Large intestine (tissue), 3 donors: ENCODE results near the gene SUCO. TPM values are rescaled to one million over a fixed set of nuclear protein-coding genes. Genes with fewer than 3 reads are reported as not detected.
"Not testable (repeated sequence)": the region's sequence is repeated elsewhere in the genome, so short reads cannot be mapped to it uniquely, and the experiment has no call there.

Experiments used
- DNase-seq, 2 donors: peaks; one replicate each; pipeline versions ENCODE4 v3.0.0 to v3.0.0-alpha.2; 2013
- H3K27ac ChIP-seq: one replicate; pipeline ENCODE4 v1.5.1; 2013; ENCODE audit warnings: low read length
- H3K27me3 ChIP-seq: 2 replicates; pipeline ENCODE4 v1.6.1; 2013; ENCODE audit warnings: low read length; ENCODE audit not compliant: control insufficient read depth, insufficient read depth
- H3K36me3 ChIP-seq: 2 replicates; pipeline ENCODE4 v1.6.1; 2013; ENCODE audit warnings: low read length; ENCODE audit not compliant: control insufficient read depth, insufficient read depth
- H3K4me1 ChIP-seq: one replicate; pipeline ENCODE4 v1.6.1; 2013; ENCODE audit warnings: low read length; ENCODE audit not compliant: control insufficient read depth, insufficient read depth
- H3K4me3 ChIP-seq: one replicate; pipeline ENCODE4 v1.5.1; 2013; ENCODE audit warnings: low read length
- H3K9me3 ChIP-seq: one replicate; pipeline ENCODE4 v1.6.1; 2013; ENCODE audit warnings: mild to moderate bottlenecking, low read depth, low read length, moderate library complexity; ENCODE audit not compliant: control insufficient read depth
- WGBS: methylation state at CpG from one replicate; pipeline ENCODE4 v1.1.5; 2013; ENCODE audit warnings: low lambda C conversion rate; ENCODE audit not compliant: insufficient coverage; 5-methylcytosine and 5-hydroxymethylcytosine counted together
- polyA plus RNA-seq: library from polyadenylated mRNA; unstranded; fragments of 120-200 nt; gene quantifications from one replicate; pipeline ENCODE4 v1.2.1, GENCODE V29; 2013

Gene SUCO
- polyA plus RNA-seq, 1 donor = 44.0 TPM

DNA sequence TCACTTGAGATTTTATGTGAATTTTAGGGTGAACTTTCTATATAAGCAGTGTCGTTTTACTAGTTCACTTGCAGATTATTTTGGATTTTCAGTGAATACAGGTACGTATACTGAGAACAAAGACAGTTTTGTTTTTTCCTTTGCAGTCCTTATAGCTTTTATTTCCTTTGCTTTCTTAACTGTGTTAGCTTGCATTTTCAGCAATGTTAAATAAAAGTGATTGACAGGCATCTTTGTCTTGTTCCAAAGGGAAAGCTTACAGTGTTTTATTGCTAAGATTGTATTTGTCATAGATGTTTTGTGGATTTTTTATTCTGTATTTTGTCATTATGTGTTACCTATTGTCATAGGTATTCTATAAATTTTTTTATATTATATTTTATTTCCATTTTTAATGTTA is 72.7 kb downstream of the SUCO start:
- no peak overlapping the region for H3K27ac ChIP-seq
- H3K9me3 ChIP-seq = no peaks in the 10 kb centered on the region
- no peaks in the 10 kb centered on the region for H3K4me1 ChIP-seq
- peaks cover 37% of the 10 kb centered on the region for H3K36me3 ChIP-seq
- no peak overlapping the region for H3K4me3 ChIP-seq
- no peaks in the 10 kb centered on the region for H3K27me3 ChIP-seq
- 100% methylated on average over 2 of the region's 2 CpGs for WGBS
- DNase-seq = no peak

DNA sequence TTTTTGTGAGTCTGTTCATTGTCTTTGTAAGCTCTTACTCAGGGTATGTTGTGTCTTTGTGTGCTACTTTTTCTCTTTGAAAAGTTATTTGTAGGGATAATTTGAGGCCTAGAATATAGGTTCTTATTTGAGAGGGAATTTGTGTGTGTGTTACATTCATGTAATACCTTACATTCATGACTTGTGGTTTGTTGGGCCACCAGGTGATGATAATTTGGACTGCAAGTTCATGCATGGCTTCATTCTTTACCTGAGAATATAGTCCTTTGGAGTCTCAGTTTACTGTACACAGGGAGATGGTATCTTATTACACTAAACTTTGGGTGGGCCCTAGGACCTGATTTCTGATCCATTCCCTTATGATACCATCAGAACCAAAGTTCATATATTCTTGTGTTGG is 74.2 kb downstream of the SUCO start:
- no peak for DNase-seq

DNA sequence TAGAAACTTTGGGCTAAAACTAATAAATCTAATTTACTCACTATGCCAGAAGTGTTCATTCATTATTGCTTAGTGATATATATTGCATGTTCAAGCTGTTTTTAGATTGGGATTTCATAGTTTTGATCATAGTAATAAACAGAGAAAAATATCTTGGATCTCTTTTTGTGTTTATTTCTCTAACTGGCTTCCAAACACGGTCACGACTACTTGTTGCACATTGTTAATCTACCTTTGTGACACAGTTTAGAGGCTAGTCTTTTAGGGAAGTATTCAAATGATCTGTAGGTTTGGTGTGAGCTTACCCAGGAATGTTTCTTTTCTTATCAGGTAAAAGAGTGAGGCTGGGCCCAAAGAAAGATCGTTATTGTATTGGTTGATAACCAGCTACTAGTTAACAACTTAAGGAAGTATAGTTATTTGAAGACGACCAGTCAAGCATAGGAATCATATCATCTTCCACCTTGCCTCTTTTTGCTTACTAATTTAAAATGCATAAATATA is 75.2 kb downstream of the SUCO start:
- no peak for DNase-seq
- H3K9me3 ChIP-seq = no peaks in the 10 kb centered on the region
- H3K27ac ChIP-seq = no peak overlapping the region
- 0% methylated on average over 1 of the region's 4 CpGs for WGBS
- peaks cover 27% of the 10 kb centered on the region for H3K36me3 ChIP-seq
- H3K4me1 ChIP-seq = no peaks in the 10 kb centered on the region
- no peak overlapping the region for H3K4me3 ChIP-seq
- no peaks in the 10 kb centered on the region for H3K27me3 ChIP-seq

More for the DNA sequence above, 74.2 kb downstream of the SUCO start:
- H3K27ac ChIP-seq = no peak overlapping the region
- H3K27me3 ChIP-seq = no peaks in the 10 kb centered on the region
- no peaks in the 10 kb centered on the region for H3K9me3 ChIP-seq
- peaks cover 34% of the 10 kb centered on the region for H3K36me3 ChIP-seq
- no peaks in the 10 kb centered on the region for H3K4me1 ChIP-seq
- no peak overlapping the region for H3K4me3 ChIP-seq

DNA sequence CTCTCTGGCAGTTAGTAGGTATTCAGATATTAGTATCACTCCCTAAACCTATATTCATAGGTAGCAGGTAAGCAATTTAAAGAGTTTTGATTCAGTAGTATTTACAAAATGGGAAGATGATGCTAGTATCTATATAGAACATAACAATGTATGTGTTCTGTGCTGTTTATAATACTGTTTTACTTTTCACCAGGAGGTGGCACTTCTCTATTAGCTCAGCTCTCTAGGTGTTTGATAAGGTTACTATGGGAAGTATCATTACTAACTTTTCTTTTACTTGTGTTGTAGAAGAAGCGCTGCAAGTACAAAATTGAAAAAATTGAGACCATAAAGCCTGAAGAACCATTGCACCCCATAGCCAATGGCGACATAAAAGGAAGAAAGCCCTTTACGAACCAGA is 76.6 kb downstream of the SUCO start:
- Histone ChIP-seq H3K4me1 (no peaks in the 10 kb centered on the region), H3K36me3 (peaks cover 21% of the 10 kb centered on the region), H3K27me3 (no peaks in the 10 kb centered on the region), H3K9me3 (no peaks in the 10 kb centered on the region), H3K4me3 (no peak overlapping the region), H3K27ac (no peak overlapping the region)
- peak in 1 of 2 donors; percentile 6 for DNase-seq
- WGBS = 100% methylated on average over 1 of the region's 3 CpGs

DNA sequence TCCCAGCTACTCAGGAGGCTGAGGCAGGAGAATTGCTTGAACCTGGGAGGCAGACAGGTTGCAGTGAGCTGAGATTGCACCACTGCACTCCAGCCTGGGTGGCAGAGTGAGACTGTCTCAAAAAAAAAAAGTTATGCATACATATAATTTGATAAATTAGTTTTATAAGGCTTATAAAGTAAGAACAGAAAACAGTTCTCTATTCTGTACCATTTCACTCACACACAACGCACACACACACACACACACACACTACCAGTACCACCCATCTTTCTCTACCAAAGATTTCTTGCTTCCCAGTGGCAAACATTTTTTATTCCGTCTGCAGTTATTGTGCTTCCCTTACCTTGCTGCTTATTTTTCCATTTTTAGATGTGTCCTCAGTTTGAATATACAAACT is 79.5 kb downstream of the SUCO start:
- Histone ChIP-seq H3K36me3 (peaks cover 21% of the 10 kb centered on the region), H3K4me3 (no peak overlapping the region), H3K4me1 (no peaks in the 10 kb centered on the region), H3K27ac (no peak overlapping the region), H3K27me3 (no peaks in the 10 kb centered on the region), H3K9me3 (peaks cover 3% of the 10 kb centered on the region)
- no peak for DNase-seq
- WGBS = 100% methylated on average over 1 of the region's 2 CpGs

DNA sequence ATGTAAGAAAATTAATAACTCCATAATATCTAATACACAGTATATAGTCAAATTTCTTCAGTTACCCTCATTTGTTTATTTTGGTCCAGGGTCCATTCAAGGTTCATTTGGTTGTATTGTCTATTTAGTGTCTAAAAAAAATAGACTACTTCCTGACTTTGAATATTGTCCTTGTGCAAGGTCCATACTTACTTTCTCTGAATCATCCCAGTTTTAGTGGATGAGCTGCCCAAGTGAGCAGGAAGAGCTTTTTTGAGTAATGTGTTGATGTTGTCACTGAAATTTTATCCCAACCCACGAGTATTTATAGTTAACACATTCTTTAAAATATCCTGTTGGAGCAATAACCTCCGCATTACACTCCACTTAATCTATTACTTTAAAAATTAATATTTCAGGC is 80.3 kb downstream of the SUCO start:
- Histone ChIP-seq H3K27ac (no peak overlapping the region), H3K4me1 (no peaks in the 10 kb centered on the region), H3K27me3 (no peaks in the 10 kb centered on the region), H3K36me3 (peaks cover 19% of the 10 kb centered on the region), H3K9me3 (peaks cover 3% of the 10 kb centered on the region), H3K4me3 (no peak overlapping the region)
- WGBS = 90% methylated on average over 2 of the region's 2 CpGs
- DNase-seq = no peak

DNA sequence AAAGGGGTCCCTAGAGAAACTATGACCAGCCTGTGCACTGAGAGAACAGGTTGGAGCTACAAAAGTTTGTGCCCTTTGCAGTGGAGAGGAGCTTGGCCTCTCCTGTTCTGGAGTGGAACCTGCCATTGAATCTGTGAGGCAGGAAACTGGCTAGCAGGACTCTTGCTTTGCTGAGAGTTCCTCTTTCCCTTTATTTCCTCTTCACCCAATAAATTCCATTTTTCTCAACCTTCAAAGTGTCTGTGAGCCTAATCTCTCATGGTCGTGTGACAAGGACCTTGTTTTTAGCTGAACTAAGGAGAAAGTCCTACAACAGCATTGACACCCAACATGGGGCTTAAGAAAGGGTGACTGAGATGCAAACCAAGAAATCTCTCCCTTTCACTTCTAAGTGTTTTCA is 83.2 kb downstream of the SUCO start:
- no peaks in the 10 kb centered on the region for H3K27me3 ChIP-seq
- H3K4me3 ChIP-seq = no peak overlapping the region
- peaks cover 4% of the 10 kb centered on the region for H3K36me3 ChIP-seq
- H3K9me3 ChIP-seq = peaks cover 9% of the 10 kb centered on the region
- no peak overlapping the region for H3K27ac ChIP-seq
- H3K4me1 ChIP-seq = no peaks in the 10 kb centered on the region
- DNase-seq = no peak
- WGBS = 33% methylated on average over 1 of the region's 1 CpG

DNA sequence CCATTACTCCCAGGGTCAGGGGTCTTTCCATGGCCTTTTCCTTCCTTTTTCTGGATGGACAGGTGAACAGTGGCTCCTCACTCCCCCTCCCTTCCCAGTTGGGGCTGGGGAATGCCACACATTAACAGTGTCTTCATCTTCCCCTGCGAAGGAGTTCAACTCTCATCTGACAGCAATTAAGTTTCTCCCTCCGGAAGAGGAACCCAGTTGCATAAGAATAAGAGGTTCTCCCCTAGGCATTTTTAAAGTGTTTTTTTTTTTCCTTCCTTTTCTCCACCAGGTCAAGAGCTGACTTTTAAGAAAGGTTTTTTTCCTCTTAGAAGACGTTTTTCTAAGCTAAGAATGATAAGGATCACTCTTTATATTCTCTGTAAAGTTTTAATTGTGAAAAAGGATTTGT is 83.7 kb downstream of the SUCO start:
- H3K4me3 ChIP-seq = no peak overlapping the region
- no peak for DNase-seq
- H3K36me3 ChIP-seq = peaks cover under 1% of the 10 kb centered on the region
- 60% methylated on average over 1 of the region's 3 CpGs for WGBS
- no peak overlapping the region for H3K27ac ChIP-seq
- peaks cover 9% of the 10 kb centered on the region for H3K9me3 ChIP-seq
- no peaks in the 10 kb centered on the region for H3K4me1 ChIP-seq
- H3K27me3 ChIP-seq = no peaks in the 10 kb centered on the region

DNA sequence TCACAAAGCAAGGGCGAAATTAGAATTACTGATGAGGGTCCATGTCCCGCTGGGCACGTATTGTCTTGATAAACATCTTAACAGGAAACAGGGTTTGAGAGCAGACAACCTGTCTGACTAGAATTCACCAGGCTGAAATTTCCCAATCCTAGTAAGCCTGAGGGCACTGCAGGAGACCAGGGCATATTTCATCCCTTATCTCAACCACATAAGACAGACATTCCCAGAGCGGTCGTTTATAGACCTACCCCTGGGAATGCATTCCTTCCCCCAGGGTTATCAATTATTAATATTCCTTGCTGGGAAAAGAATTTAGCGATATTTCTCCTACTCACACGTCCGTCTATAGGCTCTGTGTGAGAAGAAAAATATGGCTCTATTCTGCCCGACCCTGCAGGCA is 87.7 kb downstream of the SUCO start:
- DNase-seq, H3K4me3 ChIP-seq, H3K27me3 ChIP-seq, H3K36me3 ChIP-seq, H3K27ac ChIP-seq, H3K9me3 ChIP-seq, H3K4me1 ChIP-seq: not testable (repeated sequence)
- no CpG with 5 or more reads among the region's 9 CpGs for WGBS

DNA sequence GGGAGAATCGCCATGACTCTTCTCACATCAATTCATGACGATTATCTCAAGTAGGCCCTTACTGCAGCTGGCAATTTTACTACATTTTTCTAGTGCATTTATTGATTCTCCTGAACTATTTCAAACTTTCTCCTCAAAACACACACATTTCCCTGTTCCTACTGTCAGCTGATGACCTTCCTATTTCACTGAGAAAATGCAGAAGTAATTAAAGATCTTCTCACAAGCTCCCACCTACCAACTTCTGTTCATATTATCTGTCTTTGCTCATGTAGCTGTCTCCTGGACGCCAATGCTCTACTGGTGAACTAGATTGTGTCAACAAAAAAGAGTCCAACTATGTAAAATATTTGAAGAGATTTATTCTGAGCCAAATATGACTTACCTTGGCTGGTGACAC is 89.6 kb downstream of the SUCO start:
- no peak overlapping the region for H3K27ac ChIP-seq
- peaks cover 6% of the 10 kb centered on the region for H3K9me3 ChIP-seq
- H3K36me3 ChIP-seq = no peaks in the 10 kb centered on the region
- H3K27me3 ChIP-seq = no peaks in the 10 kb centered on the region
- 90% methylated on average over 2 of the region's 3 CpGs for WGBS
- no peak for DNase-seq
- H3K4me3 ChIP-seq = no peak overlapping the region
- H3K4me1 ChIP-seq = no peaks in the 10 kb centered on the region

DNA sequence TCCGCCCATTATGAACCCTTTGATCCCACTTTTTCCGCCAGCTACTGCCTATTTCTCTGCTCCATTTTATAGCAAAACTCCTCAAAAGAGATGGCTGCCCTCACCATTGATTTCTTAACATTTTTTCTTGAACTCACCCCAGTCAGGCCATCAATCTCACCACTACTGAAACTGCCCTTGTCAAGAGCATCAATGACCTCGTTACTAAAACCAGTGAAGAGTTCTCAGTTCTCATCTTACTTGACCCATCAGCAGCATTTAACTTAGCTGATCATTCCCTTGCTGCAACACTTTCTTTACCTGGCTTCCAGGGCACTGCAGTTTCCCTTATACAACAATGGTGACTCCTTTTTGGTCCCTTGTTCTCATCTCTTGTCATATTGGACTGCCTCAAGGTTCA is 90.8 kb downstream of the SUCO start:
- H3K27ac ChIP-seq = no peak overlapping the region
- no peak overlapping the region for H3K4me3 ChIP-seq
- DNase-seq = no peak
- 100% methylated on average over 3 of the region's 3 CpGs for WGBS
- H3K36me3 ChIP-seq = no peaks in the 10 kb centered on the region
- no peaks in the 10 kb centered on the region for H3K27me3 ChIP-seq
- no peaks in the 10 kb centered on the region for H3K4me1 ChIP-seq
- peaks cover 6% of the 10 kb centered on the region for H3K9me3 ChIP-seq
